NCI-H2171 (cell line): ENCODE data around the gene ATP6V0D1.
"Not testable (repeated sequence)": the region's sequence is repeated elsewhere in the genome, so short reads cannot be mapped to it uniquely, and the experiment has no call there.

ENCODE experiments used
- DNase-seq: peaks from one replicate; lab custom pipeline; 2025; lab: John Stamatoyannopoulos, UW

The ATP6V0D1 gene

DNA sequence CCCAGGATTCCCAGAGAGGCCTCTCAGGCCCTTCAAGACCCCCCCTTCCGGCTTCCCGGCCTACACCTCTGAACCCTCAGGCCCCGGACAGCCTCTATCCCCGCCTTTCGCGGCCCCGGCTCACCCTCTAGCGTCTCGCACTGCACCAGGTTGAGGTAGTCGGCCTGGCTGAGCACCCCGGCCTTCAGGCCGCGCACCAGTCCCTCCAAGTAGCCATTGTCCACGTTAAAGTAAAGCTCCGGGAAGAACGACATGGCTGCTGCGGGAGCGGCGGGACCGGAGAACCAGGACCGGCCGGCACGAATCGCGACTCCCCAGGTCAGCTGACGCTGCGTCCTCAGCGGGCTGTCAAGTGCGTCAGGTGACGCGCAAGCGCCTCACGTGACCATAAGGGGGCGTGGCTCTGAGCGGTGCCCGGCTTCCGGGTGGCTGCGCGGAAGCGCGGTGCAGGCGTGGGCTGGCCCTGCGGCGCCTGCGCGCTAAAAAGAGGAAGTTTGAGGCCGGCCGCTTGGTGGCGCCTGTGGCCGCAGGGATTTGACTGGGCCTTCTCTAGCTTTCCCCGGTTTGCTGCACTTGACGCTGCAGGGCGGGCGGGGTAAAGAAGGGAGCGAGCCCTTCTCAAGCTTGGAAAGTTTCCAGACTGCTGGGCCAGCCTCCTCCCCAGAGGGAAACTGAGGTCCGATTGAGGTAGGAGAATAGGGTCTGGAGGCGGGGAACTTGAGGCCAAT is at the start of gene ATP6V0D1:
TSS of gene ATP6V0D1 (minus strand) at position 325 of the 728 bp plus-strand sequence. CDS start at position 254, 71 bp downstream.
- peak; percentile 97 for DNase-seq

- DNase-seq = no peak
Observed at GRCh38 chr16:67530013-67530939, 49.3 kb upstream of the ATP6V0D1 start.

- DNase-seq = no peak
Observed at GRCh38 chr16:67529582-67530012, 48.6 kb upstream of the ATP6V0D1 start.

GRCh38 chr16:67528870-67529581 is 48.1 kb upstream of the ATP6V0D1 start:
- DNase-seq = no peak

DNA sequence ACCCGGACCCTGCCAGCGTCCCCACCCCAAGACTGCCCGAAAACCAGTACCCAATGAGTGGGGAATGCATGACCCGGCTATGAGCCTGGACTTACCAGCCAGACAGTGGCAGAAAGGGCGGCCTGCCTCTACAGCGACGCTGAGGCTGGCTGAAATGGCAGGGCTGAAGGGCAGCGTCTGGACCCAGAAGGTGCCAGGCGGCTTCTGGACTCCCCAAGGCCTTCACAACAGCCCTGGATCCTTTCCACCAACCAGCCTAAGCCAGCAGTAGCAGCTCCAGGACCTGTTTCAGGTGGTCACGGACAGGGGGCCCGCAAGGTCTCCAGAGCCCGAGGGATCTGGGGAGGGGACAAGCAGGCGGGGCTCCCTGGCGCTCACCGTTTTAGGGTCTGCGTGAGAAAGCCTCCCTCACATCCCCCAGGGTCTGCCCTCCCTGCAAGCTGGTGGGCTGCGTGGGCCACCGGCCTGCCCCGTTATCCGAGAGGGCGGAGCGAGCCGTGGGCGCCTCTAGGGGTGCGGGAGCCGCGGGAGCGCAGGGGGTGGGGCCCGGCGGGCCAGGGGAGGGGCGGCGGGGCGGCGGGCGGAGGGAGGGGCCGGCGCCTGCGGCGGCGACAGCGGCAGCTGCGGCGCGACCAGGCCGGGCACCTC is 47.4 kb upstream of the ATP6V0D1 start, which contains the start of gene RIPOR1:
TSS of gene RIPOR1 (plus strand) at position 608 of the 648 bp plus-strand sequence. CDS start 9,618 bp downstream, outside the sequence.
- DNase-seq = peak; percentile 21

DNA sequence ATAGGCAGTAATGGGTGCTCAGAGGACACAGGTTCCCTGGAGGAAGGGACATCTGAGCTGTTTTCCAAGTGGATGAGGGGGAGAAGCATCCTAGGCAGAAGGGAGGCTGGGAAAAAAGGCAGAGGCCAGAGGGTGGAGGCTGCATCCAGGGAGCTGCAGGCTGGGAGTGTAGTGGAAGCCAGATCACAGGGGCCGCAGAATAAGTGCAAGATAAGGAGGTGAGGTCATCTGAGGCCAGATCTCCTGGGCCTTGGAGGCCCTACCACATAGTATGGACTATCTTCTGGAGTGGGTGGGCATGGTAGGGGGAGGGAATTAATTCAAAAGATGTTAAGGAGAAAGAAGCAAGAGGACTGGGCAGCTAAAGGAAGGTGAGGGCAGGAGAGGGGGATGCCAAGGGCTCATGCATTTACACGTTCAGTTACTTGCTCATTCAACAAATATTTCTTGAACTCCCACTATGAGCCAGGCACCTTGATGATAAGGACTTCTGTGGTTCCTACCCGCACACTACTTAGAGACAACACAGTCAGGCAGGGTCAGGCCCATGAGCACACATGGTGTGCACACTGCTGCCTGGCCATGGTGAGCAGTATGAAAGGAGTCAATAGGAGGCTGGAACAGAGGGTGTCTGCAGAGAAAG is 45.3 kb upstream of the ATP6V0D1 start:
- no peak for DNase-seq

DNA sequence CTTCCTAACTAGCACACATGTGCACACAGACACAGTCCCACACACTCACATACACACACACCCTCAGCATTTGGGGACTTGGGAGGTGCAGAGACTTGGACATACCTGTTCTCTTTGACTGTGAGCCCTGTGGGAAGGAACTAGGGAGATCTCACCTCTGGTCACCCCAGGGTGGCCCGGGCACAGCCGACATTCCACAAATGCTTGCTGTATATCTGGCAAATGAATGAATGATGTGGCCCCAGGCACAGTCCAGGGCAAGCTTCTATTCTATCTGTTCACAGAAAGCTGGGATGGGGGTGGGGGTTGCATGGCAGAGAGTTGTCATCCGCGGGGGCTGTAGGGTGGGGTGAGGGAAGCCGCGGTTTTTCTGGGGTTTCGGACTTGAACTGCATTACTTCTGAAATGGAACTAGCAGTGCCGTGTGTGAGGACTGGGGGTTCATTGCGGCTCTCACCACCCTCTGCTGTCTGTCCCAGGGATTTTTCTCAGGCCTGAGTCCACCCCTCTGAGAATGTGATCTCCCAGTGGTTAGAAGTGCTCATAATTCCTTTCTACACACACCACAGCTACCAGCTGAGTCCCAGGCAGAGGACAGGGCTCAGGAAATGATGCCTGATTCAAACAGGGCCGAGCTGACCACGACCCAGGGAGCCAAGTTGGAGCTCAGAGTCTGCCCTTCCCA is 44.4 kb upstream of the ATP6V0D1 start:
- no peak for DNase-seq

DNA sequence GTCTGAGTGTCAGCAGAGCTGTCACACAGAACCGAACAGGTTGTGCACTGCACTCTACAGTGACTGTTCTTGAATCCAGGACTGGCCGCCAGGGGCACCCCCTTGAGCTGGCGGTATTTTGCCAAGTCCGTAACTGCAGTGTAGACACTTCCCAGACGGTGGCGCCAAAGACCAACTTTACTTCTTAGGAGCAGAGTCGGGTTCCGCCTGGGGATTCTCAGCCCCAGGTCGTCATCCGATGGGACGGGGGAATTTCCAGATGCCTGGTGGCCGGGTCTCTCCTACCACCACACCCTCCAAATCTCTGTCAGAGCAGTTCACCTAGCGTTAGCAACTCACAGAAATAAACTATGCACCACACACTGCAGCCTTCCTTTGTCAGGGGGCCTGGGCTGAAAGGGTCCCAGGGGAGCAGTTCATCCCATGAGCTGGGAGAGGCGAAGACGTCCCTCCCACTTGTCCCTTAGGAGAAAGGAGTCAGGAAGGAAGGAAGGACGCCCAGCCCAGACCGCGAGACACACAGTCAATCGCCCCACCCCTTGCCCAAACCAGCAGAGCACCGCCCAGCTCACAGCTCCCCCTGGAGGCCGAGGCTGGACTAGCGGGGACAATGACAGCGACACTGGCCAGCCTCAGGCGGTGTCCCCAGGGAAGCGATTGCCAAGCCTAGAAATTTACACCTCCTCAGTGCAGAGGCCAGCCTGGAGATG is 40.3 kb upstream of the ATP6V0D1 start:
- peak; percentile 92 for DNase-seq

DNA sequence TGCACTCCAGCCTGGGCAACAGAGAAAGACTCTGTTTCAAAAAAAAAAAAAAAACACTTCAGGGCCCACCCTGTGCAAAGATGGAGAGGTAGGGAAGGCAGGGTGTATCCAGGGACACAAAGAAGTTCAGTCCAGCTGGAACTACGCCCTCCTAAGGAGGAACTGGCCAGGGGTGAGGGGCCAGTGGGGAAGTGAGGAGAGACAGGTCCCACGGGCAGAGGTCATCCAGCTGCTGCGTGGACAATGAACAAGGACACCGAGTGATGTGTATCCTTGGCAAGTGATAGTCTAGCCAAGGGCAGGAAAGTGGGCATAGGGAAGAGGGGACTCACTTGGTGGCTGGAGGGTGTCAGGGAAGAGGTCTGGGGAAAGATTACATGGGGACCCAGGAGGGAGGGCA is 38.3 kb upstream of the ATP6V0D1 start:
- no peak for DNase-seq

DNA sequence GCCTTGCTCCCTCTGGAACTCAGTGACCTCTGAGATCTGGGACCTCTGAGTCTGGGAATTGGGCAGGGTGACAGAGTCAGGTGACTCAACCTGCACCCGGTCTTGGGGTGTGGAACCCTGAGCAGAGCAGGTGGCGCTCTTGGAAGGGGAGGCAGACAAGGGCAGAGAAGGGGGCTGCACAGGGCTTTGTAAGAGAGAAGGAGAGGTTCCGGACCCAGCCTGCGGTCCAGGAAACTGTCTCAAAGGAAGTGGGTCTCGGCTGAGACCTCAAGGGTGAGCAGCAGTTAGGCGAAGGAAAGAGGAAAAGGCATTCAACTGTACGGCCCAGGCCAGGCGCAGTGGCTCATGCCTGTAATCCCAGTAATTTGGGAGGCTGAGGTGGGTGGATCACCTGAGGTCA is 37.7 kb upstream of the ATP6V0D1 start:
- DNase-seq = no peak

DNA sequence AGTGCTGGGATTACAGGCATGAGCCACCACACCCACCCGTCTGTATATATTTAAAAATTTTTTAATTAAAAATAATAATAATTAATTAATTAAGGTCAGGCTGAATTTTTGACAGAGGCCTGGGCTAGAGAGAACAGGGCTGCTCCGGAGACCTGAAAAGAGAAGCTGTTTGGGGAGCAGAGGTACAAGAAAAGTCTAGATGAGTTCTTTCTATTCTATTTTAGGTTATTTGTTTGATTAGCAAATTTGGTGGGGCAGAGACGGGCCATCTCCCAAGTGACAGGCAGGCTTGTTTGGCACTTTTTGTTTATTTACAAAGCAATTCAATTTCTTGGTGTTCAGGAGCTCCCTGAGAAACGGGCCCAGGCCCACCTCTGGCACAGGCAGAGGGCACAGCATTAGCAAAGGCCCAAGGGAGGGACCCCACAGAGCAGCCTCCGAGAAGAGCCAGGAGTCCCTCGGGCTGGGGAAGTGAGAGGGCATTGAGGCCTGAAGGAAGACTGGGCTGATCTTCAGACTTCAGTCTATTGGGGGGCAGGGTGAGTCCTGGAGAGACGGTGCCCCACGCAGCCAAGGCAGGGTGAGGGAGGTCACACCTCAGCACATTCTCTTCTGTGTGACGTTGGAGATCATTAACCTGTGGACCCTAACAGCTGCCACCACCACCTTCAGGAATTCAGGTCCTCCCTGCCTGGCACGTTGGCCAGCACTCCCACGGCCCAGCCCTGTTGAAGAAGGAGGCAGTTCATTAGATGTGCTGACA is 36.9 kb upstream of the ATP6V0D1 start:
- no peak for DNase-seq

DNA sequence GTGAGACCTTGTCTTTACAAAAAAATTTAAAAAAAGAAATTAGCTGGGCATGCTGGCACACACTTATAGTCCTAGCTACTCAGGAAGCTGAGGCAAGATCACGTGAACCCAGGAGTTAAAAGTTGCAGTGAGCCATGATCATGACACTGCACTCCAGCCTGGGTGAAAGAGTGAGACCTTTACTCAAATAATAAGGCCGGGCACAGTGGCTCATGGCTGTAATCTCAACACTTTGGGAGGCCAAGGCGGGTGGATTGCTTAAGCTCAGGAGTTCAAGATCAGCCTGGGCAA is 36.1 kb upstream of the ATP6V0D1 start:
- DNase-seq = no peak

- no peak for DNase-seq
Observed at GRCh38 chr16:67516296-67517154, 35.6 kb upstream of the ATP6V0D1 start.

DNA sequence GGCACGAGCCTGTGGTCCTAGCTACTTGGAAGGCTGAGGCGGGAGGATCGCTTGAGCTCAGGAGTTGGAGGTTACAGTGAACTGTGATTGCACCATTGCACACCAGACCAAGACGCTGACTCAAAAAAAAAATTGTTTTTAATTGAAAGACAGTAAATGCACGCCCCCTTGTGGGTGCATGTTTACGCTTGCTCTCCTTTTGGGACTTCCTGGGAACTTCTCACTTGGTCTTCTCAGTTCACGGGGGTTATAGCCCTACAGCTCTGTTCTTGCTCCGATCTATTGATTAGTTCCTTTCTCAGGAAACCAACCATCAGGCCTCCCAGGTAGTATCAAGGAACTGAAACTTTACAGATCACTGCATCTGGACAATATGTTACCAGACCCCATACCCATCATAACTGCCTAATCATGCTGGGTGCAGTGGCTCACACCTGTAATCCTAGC is 33.4 kb upstream of the ATP6V0D1 start:
- DNase-seq = peak; percentile 73

DNA sequence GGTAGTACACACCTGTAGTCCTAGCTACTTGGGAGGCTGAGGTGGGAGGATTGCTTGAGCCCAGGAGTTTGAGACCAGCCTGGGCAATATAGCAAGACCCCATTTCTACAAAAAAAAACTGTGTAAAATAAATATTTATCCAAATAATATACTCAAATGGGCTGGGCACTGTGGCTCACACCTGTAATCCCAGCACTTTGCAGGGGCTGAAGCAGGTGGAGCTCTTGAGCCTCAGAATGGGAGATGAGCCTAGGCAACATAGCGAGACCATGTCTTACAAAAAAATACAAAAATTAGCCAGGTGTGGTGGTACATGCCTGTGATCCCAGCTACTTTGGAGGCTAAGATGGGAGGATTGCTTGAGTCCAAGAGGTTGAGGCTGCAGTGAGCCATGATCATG is 32.9 kb upstream of the ATP6V0D1 start:
- DNase-seq = not testable (repeated sequence)

DNA sequence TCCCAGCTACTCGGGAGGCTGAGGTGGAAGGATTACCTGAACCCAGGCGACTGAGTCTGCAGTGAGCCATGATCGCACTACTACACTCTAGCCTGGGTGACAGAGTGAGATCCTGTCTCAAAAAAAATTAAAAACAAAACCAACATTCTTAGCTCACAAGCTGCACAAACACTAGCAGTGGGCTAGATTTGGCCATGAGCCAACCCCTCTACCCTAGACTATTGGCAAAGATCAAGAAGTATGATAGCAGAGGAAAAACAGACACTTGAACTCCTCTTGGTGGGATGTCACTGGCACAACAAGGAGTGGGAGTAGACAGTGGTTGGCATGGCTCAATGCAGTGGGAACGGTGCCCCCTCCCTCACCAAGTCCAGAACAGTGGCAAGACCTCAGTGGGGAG is 28.1 kb upstream of the ATP6V0D1 start:
- DNase-seq = no peak

DNA sequence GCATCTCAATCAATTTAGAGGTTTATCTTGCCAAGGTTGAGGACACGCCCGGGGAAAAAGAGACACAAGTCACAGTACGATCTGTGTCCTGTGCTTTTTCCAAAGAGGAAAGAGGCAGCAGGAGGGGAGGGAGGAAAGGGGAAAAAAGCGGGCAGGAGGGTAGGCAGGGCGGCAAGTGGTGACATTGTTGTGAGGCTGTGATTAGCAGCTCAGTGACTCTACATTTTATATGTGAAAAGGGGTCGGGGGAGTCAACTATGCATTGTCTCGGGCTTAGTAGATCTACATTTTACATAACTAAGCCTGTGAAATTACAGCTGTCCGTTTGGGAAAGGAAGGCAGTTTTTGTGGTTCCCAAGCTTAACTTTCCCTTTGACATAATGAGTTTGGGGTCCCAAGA is 25.5 kb upstream of the ATP6V0D1 start:
- DNase-seq = no peak
